Prostate gland (tissue), 2 donors: Measurements from ENCODE around the gene OR6B2.

Experiments
- POLR2A ChIP-seq: fragments of 450-650 bp; IDR thresholded peaks from one replicate; pipeline ENCODE4 v1.6.1; 2016; ENCODE audit warnings: antibody characterized with exemption, mild to moderate bottlenecking
- POLR2AphosphoS5 ChIP-seq: sonication (generic); formaldehyde crosslinking; IDR thresholded peaks from one replicate; pipeline ENCODE4 v1.6.1; 2017; ENCODE audit warnings: antibody characterized with exemption
- TF ChIP-seq, protein P1 (sequence below), 4 experiments: fragments of 200-600 bp in 2 of 4; fragments of 450-650 bp in 2 of 4; sonication (generic) in 2 of 4; IDR thresholded peaks; 1 replicate in 3 of 4; 2 replicates in 1 of 4; pipeline ENCODE4 v1.5.1; 2016 to 2019; ENCODE audit warnings: antibody characterized with exemption in 4 of 4, mild to moderate bottlenecking in 2 of 4, moderate library complexity in 2 of 4

DNA sequence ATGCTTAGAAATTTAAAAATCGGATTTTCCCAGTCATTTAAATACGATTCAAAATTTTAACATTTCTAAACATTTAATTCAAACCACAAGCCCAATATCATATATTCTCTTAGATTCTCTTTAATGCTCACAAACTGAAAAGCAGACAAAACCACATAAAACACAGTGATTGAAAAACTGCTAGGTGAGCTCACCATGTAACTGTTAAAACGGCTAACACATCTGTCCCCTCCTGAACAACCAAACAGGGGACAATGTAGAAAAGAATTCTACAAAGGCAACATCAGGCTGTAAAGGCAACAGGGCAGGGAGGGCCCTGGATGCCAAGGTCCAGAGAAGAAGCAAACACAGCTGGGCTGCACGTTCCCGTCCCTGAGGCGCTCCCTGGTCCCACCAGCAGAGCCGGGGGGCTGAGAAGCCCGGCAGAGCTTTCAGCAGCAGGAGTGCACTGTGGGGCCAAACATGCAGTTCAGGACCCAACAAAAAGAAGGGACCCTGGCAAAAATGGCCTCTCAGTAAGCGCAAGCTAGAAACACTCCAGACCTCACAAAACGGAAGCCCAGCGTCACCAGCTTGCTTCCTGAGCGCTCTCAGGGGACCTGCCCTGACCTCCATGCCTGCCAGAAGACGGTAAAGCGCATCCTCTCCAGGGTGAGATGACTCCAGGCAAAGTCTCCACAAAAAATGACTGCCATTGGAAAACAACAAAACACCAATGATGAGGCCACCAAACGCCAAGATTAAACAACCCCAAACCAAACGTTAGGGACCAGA is 45.6 kb downstream of the OR6B2 start:
- TF ChIP-seq, protein P1, sequence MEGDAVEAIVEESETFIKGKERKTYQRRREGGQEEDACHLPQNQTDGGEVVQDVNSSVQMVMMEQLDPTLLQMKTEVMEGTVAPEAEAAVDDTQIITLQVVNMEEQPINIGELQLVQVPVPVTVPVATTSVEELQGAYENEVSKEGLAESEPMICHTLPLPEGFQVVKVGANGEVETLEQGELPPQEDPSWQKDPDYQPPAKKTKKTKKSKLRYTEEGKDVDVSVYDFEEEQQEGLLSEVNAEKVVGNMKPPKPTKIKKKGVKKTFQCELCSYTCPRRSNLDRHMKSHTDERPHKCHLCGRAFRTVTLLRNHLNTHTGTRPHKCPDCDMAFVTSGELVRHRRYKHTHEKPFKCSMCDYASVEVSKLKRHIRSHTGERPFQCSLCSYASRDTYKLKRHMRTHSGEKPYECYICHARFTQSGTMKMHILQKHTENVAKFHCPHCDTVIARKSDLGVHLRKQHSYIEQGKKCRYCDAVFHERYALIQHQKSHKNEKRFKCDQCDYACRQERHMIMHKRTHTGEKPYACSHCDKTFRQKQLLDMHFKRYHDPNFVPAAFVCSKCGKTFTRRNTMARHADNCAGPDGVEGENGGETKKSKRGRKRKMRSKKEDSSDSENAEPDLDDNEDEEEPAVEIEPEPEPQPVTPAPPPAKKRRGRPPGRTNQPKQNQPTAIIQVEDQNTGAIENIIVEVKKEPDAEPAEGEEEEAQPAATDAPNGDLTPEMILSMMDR (IDR thresholded peaks at IDR 0.05), result no peak
- TF ChIP-seq POLR2A (no peak), POLR2AphosphoS5 (no peak)
